Measurements from ENCODE around the gene IGFBP1. TPM values are rescaled to one million over a fixed set of nuclear protein-coding genes. Genes with fewer than 3 reads are reported as not detected.

Gene IGFBP1
- total and polyA plus RNA-seq, 8 donors = 0.11 to 0.19 (median 0.12) TPM; not detected in 5

GRCh38 chr7:45897042-45897690 is 8.9 kb downstream of the IGFBP1 start:
- no peak overlapping the region for H3K4me3 ChIP-seq
- no peaks in the 10 kb centered on the region for H3K36me3 ChIP-seq
- 94 to 95% methylated on average over 1 of the region's 1 CpG for WGBS, 2 donors
- TF ChIP-seq, protein P1, sequence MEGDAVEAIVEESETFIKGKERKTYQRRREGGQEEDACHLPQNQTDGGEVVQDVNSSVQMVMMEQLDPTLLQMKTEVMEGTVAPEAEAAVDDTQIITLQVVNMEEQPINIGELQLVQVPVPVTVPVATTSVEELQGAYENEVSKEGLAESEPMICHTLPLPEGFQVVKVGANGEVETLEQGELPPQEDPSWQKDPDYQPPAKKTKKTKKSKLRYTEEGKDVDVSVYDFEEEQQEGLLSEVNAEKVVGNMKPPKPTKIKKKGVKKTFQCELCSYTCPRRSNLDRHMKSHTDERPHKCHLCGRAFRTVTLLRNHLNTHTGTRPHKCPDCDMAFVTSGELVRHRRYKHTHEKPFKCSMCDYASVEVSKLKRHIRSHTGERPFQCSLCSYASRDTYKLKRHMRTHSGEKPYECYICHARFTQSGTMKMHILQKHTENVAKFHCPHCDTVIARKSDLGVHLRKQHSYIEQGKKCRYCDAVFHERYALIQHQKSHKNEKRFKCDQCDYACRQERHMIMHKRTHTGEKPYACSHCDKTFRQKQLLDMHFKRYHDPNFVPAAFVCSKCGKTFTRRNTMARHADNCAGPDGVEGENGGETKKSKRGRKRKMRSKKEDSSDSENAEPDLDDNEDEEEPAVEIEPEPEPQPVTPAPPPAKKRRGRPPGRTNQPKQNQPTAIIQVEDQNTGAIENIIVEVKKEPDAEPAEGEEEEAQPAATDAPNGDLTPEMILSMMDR (IDR thresholded peaks at IDR 0.05) = no peak
- no peaks in the 10 kb centered on the region for H3K27me3 ChIP-seq
- intact Hi-C loops (cut with DNase I) = no loop called here
- no peak for ATAC-seq
- FAIRE-seq = no peak
- H3K27ac ChIP-seq = no peak overlapping the region
- H3K4me1 ChIP-seq = no peaks in the 10 kb centered on the region
- H3K9me3 ChIP-seq = no peaks in the 10 kb centered on the region
- no peak for DNase-seq

GRCh38 chr7:45898222-45898621 is 9.9 kb downstream of the IGFBP1 start:
- 58 to 63% methylated on average over 2 of the region's 2 CpGs for WGBS, 2 donors
- no peak for FAIRE-seq
- Histone ChIP-seq H3K4me3 (no peak overlapping the region), H3K9me3 (no peaks in the 10 kb centered on the region), H3K27ac (no peak overlapping the region), H3K27me3 (no peaks in the 10 kb centered on the region), H3K36me3 (no peaks in the 10 kb centered on the region), H3K4me1 (no peaks in the 10 kb centered on the region)
- ATAC-seq = no peak
- TF ChIP-seq, protein P1 (IDR thresholded peaks at IDR 0.05) = no peak
- intact Hi-C loops (cut with DNase I) = no loop called here
- DNase-seq = no peak

- WGBS, 2 donors = 73 to 84% methylated on average over 1 of the region's 1 CpG
- no peaks in the 10 kb centered on the region for H3K4me1 ChIP-seq
These were observed 13.3 kb downstream of the IGFBP1 start for GRCh38 chr7:45901566-45901965.

DNA sequence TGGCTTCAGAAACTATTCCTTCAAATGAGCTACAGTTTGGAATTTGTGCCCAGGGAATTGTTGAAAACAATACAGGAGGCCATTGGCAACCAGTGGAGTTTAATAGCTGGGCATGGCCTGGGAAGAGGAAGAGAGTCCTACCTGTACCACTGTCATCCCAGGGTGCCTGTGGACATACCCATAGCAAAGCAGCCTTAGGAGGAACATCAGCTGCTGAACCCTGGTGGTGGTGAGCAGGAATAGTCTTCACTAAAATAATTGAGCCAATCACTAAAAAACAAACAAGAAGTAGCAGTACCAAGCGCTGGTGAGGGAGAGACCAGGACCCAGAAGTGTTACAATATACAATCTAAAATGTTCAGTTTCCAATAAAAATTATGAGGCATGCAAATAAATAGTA is 14.5 kb downstream of the IGFBP1 start:
- ATAC-seq = no peak

More at GRCh38 chr7:45901566-45901965, 13.3 kb downstream of the IGFBP1 start:
- no peak for ATAC-seq
- no peak for DNase-seq
- Histone ChIP-seq H3K9me3 (no peaks in the 10 kb centered on the region), H3K36me3 (no peaks in the 10 kb centered on the region), H3K4me3 (no peak overlapping the region), H3K27me3 (no peaks in the 10 kb centered on the region), H3K27ac (no peak overlapping the region)
- FAIRE-seq = no peak
- TF ChIP-seq, protein P1 (IDR thresholded peaks at IDR 0.05) = no peak
- intact Hi-C loops (cut with DNase I) = no loop called here

GRCh38 chr7:45909561-45909960 is 21.3 kb downstream of the IGFBP1 start:
- TF ChIP-seq, protein P1 (IDR thresholded peaks at IDR 0.05) = no peak
- H3K27ac ChIP-seq = no peak overlapping the region
- no peaks in the 10 kb centered on the region for H3K27me3 ChIP-seq
- no peak overlapping the region for H3K4me3 ChIP-seq
- no peaks in the 10 kb centered on the region for H3K36me3 ChIP-seq
- intact Hi-C loops (cut with DNase I) = no loop called here
- no peak for ATAC-seq
- DNase-seq = no peak
- FAIRE-seq = no peak
- H3K9me3 ChIP-seq = no peaks in the 10 kb centered on the region
- no peaks in the 10 kb centered on the region for H3K4me1 ChIP-seq

More for the DNA sequence above, 14.5 kb downstream of the IGFBP1 start:
- TF ChIP-seq, protein P1 (IDR thresholded peaks at IDR 0.05) = no peak
- no peaks in the 10 kb centered on the region for H3K36me3 ChIP-seq
- intact Hi-C loops (cut with DNase I) = no loop called here
- H3K27me3 ChIP-seq = no peaks in the 10 kb centered on the region
- FAIRE-seq = no peak
- no peak overlapping the region for H3K27ac ChIP-seq
- H3K4me3 ChIP-seq = no peak overlapping the region
- 82 to 83% methylated on average over 1 of the region's 1 CpG for WGBS, 2 donors
- no peaks in the 10 kb centered on the region for H3K4me1 ChIP-seq
- H3K9me3 ChIP-seq = no peaks in the 10 kb centered on the region
- no peak for DNase-seq

Measured in pancreas (tissue), 10 donors.